HepG2 (cell line): ENCODE results near the gene BBS1. TPM values are rescaled to one million over a fixed set of nuclear protein-coding genes. Genes with fewer than 3 reads are reported as not detected.
A peak's percentile ranks its signal among the peaks of the same experiment; 100 is the strongest.

Experiments
- ATAC-seq: fragments of 200-7000 bp; cut with Tn5 transposase; 3 replicates; pipeline ENCODE4 v1.9.1; 2020; ENCODE audit warnings: mild to moderate bottlenecking, moderate library complexity
- BruUV-seq: library from RNA; stranded (reverse); fragments of 400-500 nt; replicated peaks from 2 replicates; lab custom pipeline; 2021; lab: Mats Ljungman, UMichigan
- CTCF ChIA-PET: fragments of 300-600 bp; formaldehyde crosslinking; extraction: SDS; loops from one replicate; lab custom pipeline; 2021; ENCODE audit warnings: low total read pairs, inconsistent platforms, low intra/inter-chr PET ratio; lab: Yijun Ruan, JAX
- POLR2A ChIA-PET: fragments of 350-600 bp; sonication (Branson Sonifier 250); formaldehyde crosslinking; loops from one replicate; lab custom pipeline; 2020; ENCODE audit warnings: antibody characterized with exemption, inconsistent platforms; lab: Yijun Ruan, JAX
- DNase-seq: peaks from one replicate; pipeline ENCODE4 v3.0.0-alpha.2; 2015; ENCODE audit warnings: low spot score
- FAIRE-seq: peaks from 3 replicates; lab custom pipeline; 2011; peaks lifted over from hg19 to GRCh38; lab: Jason Lieb, UNC
- H2AFZ ChIP-seq: one replicate; pipeline ENCODE4 v1.6.1; 2011; ENCODE audit warnings: low read length, inconsistent platforms
- H3K27ac ChIP-seq: fragments of 300-600 bp; 3 replicates; pipeline ENCODE4 v1.8.0; 2011; ENCODE audit warnings: mixed run types, mild to moderate bottlenecking, mixed read lengths, low read length, inconsistent platforms; ENCODE audit not compliant: insufficient read depth; ENCODE audit errors: extremely low read length
- H3K27me3 ChIP-seq, 2 experiments: fragments of 200-600 bp in 1 of 2; 2 replicates in 1 of 2; 3 replicates in 1 of 2; pipeline versions ENCODE4 v1.6.0 to v1.8.0; 2011; ENCODE audit warnings: low read length in 2 of 2, mild to moderate bottlenecking in 2 of 2, moderate library complexity in 2 of 2, inconsistent platforms in 1 of 2; ENCODE audit not compliant: insufficient read depth in 2 of 2, control insufficient read depth in 1 of 2
- H3K36me3 ChIP-seq, 2 experiments: fragments of 200-600 bp in 1 of 2; replicated peaks in 1 of 2; 2 replicates in 1 of 2; 3 replicates in 1 of 2; pipeline versions ENCODE4 v1.5.1 to v1.8.0; 2011; ENCODE audit warnings: low read length in 2 of 2, inconsistent platforms in 1 of 2; ENCODE audit not compliant: insufficient read depth in 2 of 2, control insufficient read depth in 1 of 2
- H3K4me1 ChIP-seq: 2 replicates; pipeline ENCODE4 v1.5.1; 2012; ENCODE audit warnings: low read length, inconsistent platforms; ENCODE audit not compliant: insufficient read depth
- H3K4me2 ChIP-seq: 2 replicates; pipeline ENCODE4 v1.6.0; 2011; ENCODE audit warnings: low read depth, low read length, inconsistent platforms
- H3K4me3 ChIP-seq, 3 experiments: fragments of 200-600 bp in 1 of 3; sonication (generic), shearing (Covaris generic) in 1 of 3; replicated peaks in 1 of 3; 2 replicates each; pipeline ENCODE4 v1.5.1; 2011 to 2016; ENCODE audit warnings: low read length in 3 of 3, inconsistent platforms in 2 of 3, low read depth in 2 of 3, mild to moderate bottlenecking in 2 of 3, control low read depth in 1 of 3, mixed read lengths in 1 of 3; ENCODE audit not compliant: insufficient read depth in 1 of 3
- H3K79me2 ChIP-seq: one replicate; pipeline ENCODE4 v1.6.1; 2011; ENCODE audit warnings: low read length, inconsistent platforms; ENCODE audit not compliant: insufficient read depth
- H3K9ac ChIP-seq: 2 replicates; pipeline ENCODE4 v1.6.0; 2011; ENCODE audit warnings: mild to moderate bottlenecking, low read depth, low read length, inconsistent platforms; ENCODE audit not compliant: insufficient read depth
- H3K9me3 ChIP-seq: 2 replicates; pipeline ENCODE4 v1.5.1; 2012; ENCODE audit warnings: mild to moderate bottlenecking, low read length
- H4K20me1 ChIP-seq: 2 replicates; pipeline ENCODE4 v1.6.0; 2011; ENCODE audit warnings: inconsistent platforms, mild to moderate bottlenecking, low read length, moderate library complexity; ENCODE audit not compliant: insufficient read depth
- AGO2 ChIP-seq: fragments of 200-400 bp; formaldehyde crosslinking; optimal IDR thresholded peaks from 2 replicates; pipeline ENCODE3; 2017; ENCODE audit warnings: mild to moderate bottlenecking, low read depth, low read length, moderate library complexity
- BHLHE40 ChIP-seq: IDR thresholded peaks from 2 replicates; pipeline ENCODE4 v1.6.1; 2011; ENCODE audit warnings: low read length, improper control_type of control experiment
- CHD4 ChIP-seq: fragments of 200-600 bp; sonication (generic); IDR thresholded peaks from 2 replicates; pipeline ENCODE4 v1.7.0; 2017; ENCODE audit warnings: mild to moderate bottlenecking, low read length, borderline replicate concordance
- DR1 ChIP-seq: sonication (generic); formaldehyde crosslinking; IDR thresholded peaks from 2 replicates; pipeline ENCODE4 v1.8.0; 2021; ENCODE audit warnings: mild to moderate bottlenecking, missing genetic modification reagents, inconsistent platforms
- GFI1 ChIP-seq: sonication (generic); formaldehyde crosslinking; IDR thresholded peaks from 2 replicates; pipeline ENCODE4 v1.5.0; 2020; ENCODE audit warnings: missing genetic modification reagents, mild to moderate bottlenecking, borderline replicate concordance
- MLLT10 ChIP-seq: sonication (generic); formaldehyde crosslinking; IDR thresholded peaks from 2 replicates; pipeline ENCODE4 v1.4.0; 2020; ENCODE audit warnings: missing genetic modification reagents
- POLR2AphosphoS5 ChIP-seq: IDR thresholded peaks from 2 replicates; pipeline ENCODE4 v1.6.1; 2012; ENCODE audit warnings: low read depth, low read length
- RAD21 ChIP-seq: fragments of 450-650 bp; formaldehyde crosslinking; IDR thresholded peaks from 2 replicates; pipeline ENCODE4 v1.5.0; 2020; ENCODE audit warnings: mild to moderate bottlenecking
- SNRNP70 ChIP-seq: fragments of 200-400 bp; formaldehyde crosslinking; IDR thresholded peaks from 2 replicates; pipeline ENCODE4 v1.6.1; 2017; ENCODE audit warnings: mild to moderate bottlenecking, low read depth, low read length, moderate library complexity
- SRY ChIP-seq: sonication (generic); formaldehyde crosslinking; IDR thresholded peaks from 2 replicates; pipeline ENCODE4 v1.8.0; 2022; ENCODE audit warnings: mild to moderate bottlenecking, missing genetic modification reagents
- ZBTB34 ChIP-seq: sonication (generic); formaldehyde crosslinking; IDR thresholded peaks from 2 replicates; pipeline ENCODE4 v1.8.0; 2022; ENCODE audit warnings: mild to moderate bottlenecking, missing genetic modification reagents
- WGBS: methylation state at CpG from one replicate; pipeline ENCODE4 v1.1.6; 2017; ENCODE audit warnings: low lambda C conversion rate; 5-methylcytosine and 5-hydroxymethylcytosine counted together
- in situ Hi-C: cut with HindIII; loops from 2 replicates; pipeline ENCODE4 v1.10.0; 2017; ENCODE audit warnings: low pct_unique_long_range_greater_than_20kb; ENCODE audit not compliant: extremely low pct_ligation_motif_present
- intact Hi-C: fragments of 100-400 bp; cut with micrococcal nuclease; formaldehyde crosslinking; loops from one replicate; pipeline ENCODE4 v1.10.0; 2022; ENCODE audit not compliant: unreplicated experiment
- polyA plus RNA-seq, 8 experiments: library from polyadenylated mRNA; depleted of rRNA in 3 of 8; stranded (reverse) in 7 of 8; unstranded in 1 of 8; fragments of >200 nt; fragmentation: Illumina TruSeq in 4 of 8; extraction: Trizol in 4 of 8; gene quantifications; 2 replicates each; pipeline versions ENCODE4 v1.2.1 to v1.2.3, GENCODE V29; 2011 to 2016; ENCODE audit warnings: low read depth in 4 of 8, missing spikeins in 1 of 8, mixed read lengths in 1 of 8; ENCODE audit not compliant: insufficient read depth in 1 of 8
- total RNA-seq, 5 experiments: library from RNA; depleted of rRNA; stranded (reverse); fragments of >200 nt; fragmentation: Illumina TruSeq; extraction: Trizol; gene quantifications; 2 replicates each; pipeline ENCODE4 v1.2.3, GENCODE V29; 2016; ENCODE audit warnings: low read depth in 1 of 5
- TF ChIP-seq, protein P1 (sequence below): sonication (generic); formaldehyde crosslinking; IDR thresholded peaks from 2 replicates; pipeline ENCODE4 v1.5.0; 2020; ENCODE audit warnings: mild to moderate bottlenecking, missing genetic modification reagents

BBS1 gene
- total and polyA plus RNA-seq, 2 of the 13 experiments (the other 11 are each of a cell fraction or from before 2014, with no cell fraction given) = 11.7 to 14.1 TPM

GRCh38 chr11:66529069-66529468 is 18.6 kb downstream of the BBS1 start (continued):
- TF ChIP-seq ZBTB34 (no peak), RAD21 (CRISPR knock-in tag) (no peak), GFI1 (CRISPR knock-in tag) (no peak), SRY (CRISPR knock-in tag) (no peak), POLR2AphosphoS5 (no peak), BHLHE40 (no peak)
- TF ChIP-seq, protein P1, sequence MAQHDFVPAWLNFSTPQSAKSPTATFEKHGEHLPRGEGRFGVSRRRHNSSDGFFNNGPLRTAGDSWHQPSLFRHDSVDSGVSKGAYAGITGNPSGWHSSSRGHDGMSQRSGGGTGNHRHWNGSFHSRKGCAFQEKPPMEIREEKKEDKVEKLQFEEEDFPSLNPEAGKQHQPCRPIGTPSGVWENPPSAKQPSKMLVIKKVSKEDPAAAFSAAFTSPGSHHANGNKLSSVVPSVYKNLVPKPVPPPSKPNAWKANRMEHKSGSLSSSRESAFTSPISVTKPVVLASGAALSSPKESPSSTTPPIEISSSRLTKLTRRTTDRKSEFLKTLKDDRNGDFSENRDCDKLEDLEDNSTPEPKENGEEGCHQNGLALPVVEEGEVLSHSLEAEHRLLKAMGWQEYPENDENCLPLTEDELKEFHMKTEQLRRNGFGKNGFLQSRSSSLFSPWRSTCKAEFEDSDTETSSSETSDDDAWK (CRISPR knock-in tag) = no peak

DNA sequence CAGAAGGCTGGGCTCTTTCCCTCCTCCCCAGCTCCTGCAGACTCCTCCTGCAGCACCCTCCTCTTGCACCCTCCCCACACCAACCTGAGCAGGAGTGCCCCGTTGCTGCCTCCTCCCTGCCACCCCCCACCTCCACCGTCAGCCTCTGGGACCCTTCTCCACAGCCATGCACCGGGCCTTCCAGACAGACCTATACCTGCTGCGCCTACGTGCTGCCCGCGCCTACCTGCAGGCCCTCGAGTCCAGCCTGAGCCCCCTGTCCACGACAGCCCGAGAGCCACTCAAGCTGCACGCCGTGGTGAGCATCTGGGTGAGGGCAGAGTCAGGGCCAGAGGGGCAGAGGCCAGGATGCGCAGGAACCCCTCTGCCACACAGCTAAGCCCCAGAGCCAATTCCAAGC is 19.2 kb downstream of the BBS1 start:
- WGBS = 92% methylated on average over 6 of the region's 13 CpGs
- FAIRE-seq = no peak
- intact Hi-C loops (no loop called here), in situ Hi-C loops (no loop called here)
- H3K27me3 ChIP-seq = no peaks in the 10 kb centered on the region
- BruUV-seq = no TSS peak
- DNase-seq = no peak
- H3K36me3 ChIP-seq = peaks cover 0 to 1% of the 10 kb centered on the region in 2 experiments; a peak in 2 of 5 replicates
- H3K79me2 ChIP-seq = no peaks in the 10 kb centered on the region
- POLR2A ChIA-PET = no interaction called here
- TF ChIP-seq MLLT10 (CRISPR knock-in tag) (no peak), DR1 (CRISPR knock-in tag) (no peak), AGO2 (peak; percentile 43), CHD4 (no peak), SNRNP70 (no peak)
- H3K4me1 ChIP-seq = 0 out of 2 replicates have a peak, but pooled peaks cover 7% of the 10 kb centered on the region
- no peak overlapping the region for H3K27ac ChIP-seq
- CTCF ChIA-PET = no interaction called here
- no peaks in the 10 kb centered on the region for H4K20me1 ChIP-seq
- ATAC-seq = no peak
- H3K4me3 ChIP-seq = no peak overlapping the region
- no peak overlapping the region for H2AFZ ChIP-seq
- no peak overlapping the region for H3K9ac ChIP-seq
- H3K4me2 ChIP-seq = no peak overlapping the region
- H3K9me3 ChIP-seq = no peaks in the 10 kb centered on the region
